Loucy (cell line): ENCODE results near the gene RELL1.

Source experiments
- H2AFZ ChIP-seq: fragments of 200-600 bp; sonication (generic); 2 replicates; pipeline ENCODE4 v1.6.0; 2016; ENCODE audit warnings: antibody characterized with exemption, mild to moderate bottlenecking, low read length, moderate library complexity
- H3F3A ChIP-seq: fragments of 200-600 bp; 2 replicates; pipeline ENCODE4 v1.6.0; 2016; ENCODE audit warnings: antibody characterized with exemption, low read depth, mild to moderate bottlenecking
- H3K27me3 ChIP-seq: fragments of 200-600 bp; sonication (generic); 2 replicates; pipeline ENCODE4 v1.6.1; 2014; ENCODE audit warnings: low read length, mild to moderate bottlenecking; ENCODE audit not compliant: insufficient read depth, poor library complexity, severe bottlenecking
- H3K36me3 ChIP-seq: fragments of 200-600 bp; sonication (generic); 2 replicates; pipeline ENCODE4 v1.6.1; 2016; ENCODE audit warnings: low read length; ENCODE audit not compliant: insufficient read depth
- H3K4me1 ChIP-seq: fragments of 200-600 bp; sonication (generic); 2 replicates; pipeline ENCODE4 v1.5.1; 2014; ENCODE audit warnings: low read length, mild to moderate bottlenecking; ENCODE audit not compliant: insufficient read depth, poor library complexity, severe bottlenecking
- H3K4me2 ChIP-seq: fragments of 200-600 bp; sonication (generic); 2 replicates; pipeline ENCODE4 v1.6.0; 2014; ENCODE audit warnings: antibody characterized with exemption, low read length, low read depth, mild to moderate bottlenecking; ENCODE audit not compliant: poor library complexity, severe bottlenecking
- H3K4me3 ChIP-seq: fragments of 200-600 bp; sonication (generic); 2 replicates; pipeline ENCODE4 v1.5.1; 2014; ENCODE audit warnings: low read length, mild to moderate bottlenecking, mixed read lengths; ENCODE audit not compliant: poor library complexity, severe bottlenecking
- H3K79me2 ChIP-seq: fragments of 200-600 bp; sonication (generic); 2 replicates; pipeline ENCODE4 v1.6.1; 2014; ENCODE audit warnings: low read length; ENCODE audit not compliant: insufficient read depth
- H3K9ac ChIP-seq: fragments of 200-600 bp; sonication (generic); 2 replicates; pipeline ENCODE4 v1.6.0; 2014; ENCODE audit warnings: mild to moderate bottlenecking, low read depth, low read length, moderate library complexity; ENCODE audit not compliant: poor library complexity, severe bottlenecking
- H3K9me2 ChIP-seq: fragments of 200-600 bp; sonication (generic); replicated peaks from 2 replicates; pipeline ENCODE4 v1.6.1; 2016; ENCODE audit warnings: low read depth, low read length, mixed read lengths
- H3K9me3 ChIP-seq: fragments of 200-600 bp; sonication (generic); 2 replicates; pipeline ENCODE4 v1.6.1; 2014; ENCODE audit warnings: mild to moderate bottlenecking, antibody characterized with exemption, low read length, low read depth; ENCODE audit not compliant: insufficient read depth
- H4K20me1 ChIP-seq: fragments of 200-600 bp; sonication (generic); 2 replicates; pipeline ENCODE4 v1.6.0; 2014; ENCODE audit warnings: antibody characterized with exemption, low read length, mild to moderate bottlenecking; ENCODE audit not compliant: insufficient read depth, poor library complexity, severe bottlenecking
- EZH2phosphoT487 ChIP-seq: fragments of 200-600 bp; IDR thresholded peaks from 2 replicates; pipeline ENCODE4 v1.6.1; 2018; ENCODE audit warnings: antibody characterized with exemption, mild to moderate bottlenecking, moderate library complexity, borderline replicate concordance
- TF ChIP-seq, protein P1 (sequence below): fragments of 200-600 bp; sonication (generic); conservative IDR thresholded peaks from 2 replicates; pipeline ENCODE4 v1.5.1; 2014; ENCODE audit warnings: mild to moderate bottlenecking, antibody characterized with exemption, low read length

RELL1 gene

DNA sequence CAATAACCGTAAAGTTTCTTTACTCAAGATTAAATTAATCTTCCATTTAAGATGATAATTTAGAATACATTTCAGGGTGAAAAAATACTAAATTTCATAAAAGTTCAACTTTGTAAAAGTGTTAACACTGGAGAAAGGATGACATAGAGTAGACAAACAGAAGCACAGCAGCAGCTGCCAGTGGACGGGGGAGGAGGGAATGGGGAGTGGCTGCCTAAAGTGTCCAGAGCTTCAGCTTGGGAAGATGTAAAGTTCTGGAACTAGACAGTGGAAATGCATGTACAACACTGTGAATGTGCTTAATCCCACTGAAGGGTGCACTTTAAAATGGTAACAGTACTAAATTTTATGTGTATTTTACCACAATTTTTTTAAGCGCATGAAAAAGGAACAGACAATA, 39.9 kb downstream of the RELL1 start:
- Histone ChIP-seq H3K36me3 (peaks cover 37% of the 10 kb centered on the region; the same call in 1 of the 2 replicates), H3F3A (no peaks in the 10 kb centered on the region), H3K4me3 (no peak overlapping the region), H3K79me2 (peaks cover 8% of the 10 kb centered on the region; the same call in 1 of the 2 replicates), H3K4me2 (no peak overlapping the region), H3K4me1 (no peaks in the 10 kb centered on the region), H3K27me3 (no peaks in the 10 kb centered on the region), H3K9me2 (no peaks in the 10 kb centered on the region), H3K9me3 (no peaks in the 10 kb centered on the region), H2AFZ (no peak overlapping the region), H4K20me1 (no peaks in the 10 kb centered on the region), H3K9ac (no peak overlapping the region)
- TF ChIP-seq EZH2phosphoT487 = no peak
- TF ChIP-seq, protein P1, sequence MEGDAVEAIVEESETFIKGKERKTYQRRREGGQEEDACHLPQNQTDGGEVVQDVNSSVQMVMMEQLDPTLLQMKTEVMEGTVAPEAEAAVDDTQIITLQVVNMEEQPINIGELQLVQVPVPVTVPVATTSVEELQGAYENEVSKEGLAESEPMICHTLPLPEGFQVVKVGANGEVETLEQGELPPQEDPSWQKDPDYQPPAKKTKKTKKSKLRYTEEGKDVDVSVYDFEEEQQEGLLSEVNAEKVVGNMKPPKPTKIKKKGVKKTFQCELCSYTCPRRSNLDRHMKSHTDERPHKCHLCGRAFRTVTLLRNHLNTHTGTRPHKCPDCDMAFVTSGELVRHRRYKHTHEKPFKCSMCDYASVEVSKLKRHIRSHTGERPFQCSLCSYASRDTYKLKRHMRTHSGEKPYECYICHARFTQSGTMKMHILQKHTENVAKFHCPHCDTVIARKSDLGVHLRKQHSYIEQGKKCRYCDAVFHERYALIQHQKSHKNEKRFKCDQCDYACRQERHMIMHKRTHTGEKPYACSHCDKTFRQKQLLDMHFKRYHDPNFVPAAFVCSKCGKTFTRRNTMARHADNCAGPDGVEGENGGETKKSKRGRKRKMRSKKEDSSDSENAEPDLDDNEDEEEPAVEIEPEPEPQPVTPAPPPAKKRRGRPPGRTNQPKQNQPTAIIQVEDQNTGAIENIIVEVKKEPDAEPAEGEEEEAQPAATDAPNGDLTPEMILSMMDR = no peak

DNA sequence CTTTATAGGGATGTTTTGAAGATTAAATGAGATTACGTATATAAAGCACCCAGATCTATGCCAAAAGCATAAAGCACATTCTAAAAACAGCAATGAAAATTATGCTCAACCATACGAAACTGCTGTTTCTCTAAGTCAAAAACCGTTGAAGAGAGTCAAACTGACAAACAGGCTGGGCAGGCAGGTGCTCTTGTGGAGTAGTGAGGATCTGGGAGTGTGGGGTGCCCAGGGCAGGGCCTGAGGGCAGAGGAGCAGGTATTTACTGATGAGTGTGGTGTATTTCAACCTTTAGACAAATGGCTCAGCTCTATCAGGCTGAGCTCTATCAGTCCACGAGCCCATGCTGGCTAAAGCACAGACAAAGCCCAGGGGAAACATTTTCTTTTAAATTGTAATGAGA, 40.4 kb downstream of the RELL1 start:
- Histone ChIP-seq H3K9me3 (no peaks in the 10 kb centered on the region), H3K4me2 (no peak overlapping the region), H3K36me3 (peaks cover 37% of the 10 kb centered on the region; the same call in 1 of the 2 replicates), H3K79me2 (peaks cover 8% of the 10 kb centered on the region; the same call in 1 of the 2 replicates), H3F3A (no peaks in the 10 kb centered on the region), H2AFZ (no peak overlapping the region), H3K9me2 (no peaks in the 10 kb centered on the region), H3K9ac (no peak overlapping the region), H3K27me3 (no peaks in the 10 kb centered on the region), H4K20me1 (no peaks in the 10 kb centered on the region), H3K4me1 (no peaks in the 10 kb centered on the region), H3K4me3 (no peak overlapping the region)
- TF ChIP-seq, protein P1 = no peak
- no peak for TF ChIP-seq EZH2phosphoT487

DNA sequence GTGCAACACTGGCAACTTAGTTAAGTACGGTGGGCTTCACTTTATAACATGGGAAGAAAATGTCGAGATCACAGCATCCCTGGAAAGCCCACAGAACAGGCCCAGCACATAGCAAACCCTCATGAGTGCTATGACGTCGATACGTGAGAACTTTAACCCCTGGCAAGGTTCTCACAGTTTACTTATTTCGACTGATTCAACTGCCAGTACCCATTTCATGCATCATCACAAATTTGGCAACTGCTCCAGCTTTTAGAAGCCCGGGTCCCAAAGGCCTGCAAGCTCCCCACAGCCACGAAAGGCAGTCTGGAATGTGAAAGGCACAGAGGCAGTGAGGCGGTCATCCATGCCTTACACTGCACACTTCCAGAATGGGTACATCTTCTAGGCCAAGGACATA, 41.2 kb downstream of the RELL1 start:
- H2AFZ ChIP-seq = no peak overlapping the region
- H3K4me3 ChIP-seq = no peak overlapping the region
- H3K9me2 ChIP-seq = no peaks in the 10 kb centered on the region
- H3K4me2 ChIP-seq = no peak overlapping the region
- H3K9me3 ChIP-seq = no peaks in the 10 kb centered on the region
- H3K79me2 ChIP-seq = peaks cover 2% of the 10 kb centered on the region; the same call in 1 of the 2 replicates
- peaks cover 37% of the 10 kb centered on the region; the same call in 1 of the 2 replicates for H3K36me3 ChIP-seq
- no peaks in the 10 kb centered on the region for H4K20me1 ChIP-seq
- no peaks in the 10 kb centered on the region for H3F3A ChIP-seq
- H3K9ac ChIP-seq = no peak overlapping the region
- no peaks in the 10 kb centered on the region for H3K27me3 ChIP-seq
- TF ChIP-seq, protein P1 = no peak
- TF ChIP-seq EZH2phosphoT487 = no peak
- no peaks in the 10 kb centered on the region for H3K4me1 ChIP-seq
